ENCODE measurements around the gene STK32C. TPM values are rescaled to one million over a fixed set of nuclear protein-coding genes. Genes with fewer than 3 reads are reported as not detected.
"Not testable (repeated sequence)": the region's sequence is repeated elsewhere in the genome, so short reads cannot be mapped to it uniquely, and the experiment has no call there.

STK32C gene
- total RNA-seq, 1 donor from 2014 or later = 18.3 TPM

- DNase-seq (ENCODE audit: low spot score) = no peak
These were observed 31.1 kb upstream of the STK32C start for GRCh38 chr10:132338876-132339275.

- not testable (repeated sequence) for DNase-seq (ENCODE audit: low spot score)
These were observed 30.1 kb upstream of the STK32C start for GRCh38 chr10:132337854-132338253.

- DNase-seq (ENCODE audit: low spot score) = no peak
These were observed 29.2 kb upstream of the STK32C start for GRCh38 chr10:132336919-132337407.

- DNase-seq (ENCODE audit: low spot score) = no peak
These were observed 28.5 kb upstream of the STK32C start for GRCh38 chr10:132336064-132336746.

GRCh38 chr10:132335189-132336063 lies 27.7 kb upstream of the STK32C start:
- DNase-seq (ENCODE audit: low spot score) = no peak

GRCh38 chr10:132334631-132335188 lies 27.0 kb upstream of the STK32C start:
- DNase-seq (ENCODE audit: low spot score) = no peak

GRCh38 chr10:132333386-132333785 lies 25.6 kb upstream of the STK32C start:
- DNase-seq (ENCODE audit: low spot score) = no peak

GRCh38 chr10:132332433-132332754 lies 24.6 kb upstream of the STK32C start:
- no peak for DNase-seq (ENCODE audit: low spot score)

GRCh38 chr10:132331601-132332432 lies 24.1 kb upstream of the STK32C start, which contains the start of gene LRRC27:
LRRC27 (plus strand) TSS chr10:132332193; CDS start chr10:132333525, 1,332 bp downstream.
- peak; percentile 100 for DNase-seq (ENCODE audit: low spot score)

GRCh38 chr10:132330486-132330833 lies 22.7 kb upstream of the STK32C start:
- no peak for DNase-seq (ENCODE audit: low spot score)

- DNase-seq (ENCODE audit: low spot score) = no peak
These were observed 22.1 kb upstream of the STK32C start for GRCh38 chr10:132329565-132330485.

GRCh38 chr10:132328738-132329137 lies 21.0 kb upstream of the STK32C start:
- DNase-seq (ENCODE audit: low spot score) = no peak

- no peak for DNase-seq (ENCODE audit: low spot score)
These were observed 20.4 kb upstream of the STK32C start for GRCh38 chr10:132328106-132328505.

GRCh38 chr10:132326925-132327324 lies 19.2 kb upstream of the STK32C start:
- no peak for DNase-seq (ENCODE audit: low spot score)

- DNase-seq (ENCODE audit: low spot score) = no peak
These were observed 18.7 kb upstream of the STK32C start for GRCh38 chr10:132326344-132326889.

GRCh38 chr10:132324186-132324585 lies 16.4 kb upstream of the STK32C start:
- DNase-seq (ENCODE audit: low spot score) = no peak

- DNase-seq (ENCODE audit: low spot score) = no peak
These were observed 14.9 kb upstream of the STK32C start for GRCh38 chr10:132322586-132323048.

- DNase-seq (ENCODE audit: low spot score) = no peak
These were observed 14.0 kb upstream of the STK32C start for GRCh38 chr10:132321726-132322125.

- no peak for DNase-seq (ENCODE audit: low spot score)
These were observed 13.1 kb upstream of the STK32C start for GRCh38 chr10:132320654-132321469.
